ENCODE data around the gene SNRPE.

The SNRPE gene

DNA sequence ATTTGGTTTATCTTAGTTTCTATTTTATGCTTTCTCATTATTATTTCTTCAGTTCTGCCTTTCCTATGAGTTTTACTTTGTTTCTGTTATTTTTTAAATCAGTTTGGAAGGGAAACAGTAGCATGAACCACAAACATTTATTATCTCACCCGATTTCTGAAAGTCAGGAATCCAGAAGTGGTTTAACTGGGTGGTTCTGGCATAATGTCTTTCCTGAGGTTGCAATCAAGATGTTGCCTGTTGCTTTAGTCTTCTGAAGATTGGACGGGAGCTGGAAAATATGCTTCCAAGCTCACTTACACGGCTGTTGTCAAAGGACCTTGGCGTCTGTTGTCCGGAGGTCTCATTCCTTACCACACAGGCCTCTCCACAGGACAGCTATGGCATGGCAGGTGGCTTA is 50.4 kb downstream of the SNRPE start:
- H2AK5ac ChIP-seq (ENCODE audit: low read length), result no peak overlapping the region
- H3K23ac ChIP-seq (ENCODE audit: low read length), result no peak overlapping the region
- H3K18ac ChIP-seq (ENCODE audit: low read length), result no peak overlapping the region
- no peak overlapping the region for H2BK12ac ChIP-seq (ENCODE audit: low read length)
- H3K79me2 ChIP-seq (ENCODE audit: control insufficient read depth, insufficient read depth, low read length, poor library complexity), result no peaks in the 10 kb centered on the region
- WGBS (ENCODE audit: extremely low coverage, insufficient coverage, insufficient read length), result no CpG with 5 or more reads among the region's 5 CpGs
- H3K14ac ChIP-seq (ENCODE audit: low read length), result no peak overlapping the region
- H4K91ac ChIP-seq (ENCODE audit: low read depth, low read length), result no peak overlapping the region
- no peak overlapping the region for H2BK120ac ChIP-seq (ENCODE audit: insufficient read depth, low read length, poor library complexity)
- no peak overlapping the region for H3K4ac ChIP-seq (ENCODE audit: low read depth, low read length)
- H4K12ac ChIP-seq (ENCODE audit: low read depth, low read length), result no peak overlapping the region
- H4K8ac ChIP-seq (ENCODE audit: low read depth, low read length), result no peak overlapping the region
- H2AFZ ChIP-seq (ENCODE audit: insufficient read depth, low read length, poor library complexity), result no peak overlapping the region
- peaks cover 0 to 2% of the 10 kb centered on the region in 2 experiments for H3K4me1 ChIP-seq (ENCODE audit: control insufficient read depth in 1 of 2, insufficient read depth in 2 of 2, low read length in 2 of 2)
- no peak overlapping the region for H3K4me2 ChIP-seq (ENCODE audit: low read length)
- peaks cover 4% of the 10 kb centered on the region for H3K79me1 ChIP-seq (ENCODE audit: low read length)
- H3K27ac ChIP-seq (ENCODE audit: low read depth, low read length), result peak overlapping the region; percentile 7
- H3K27me3 ChIP-seq (ENCODE audit: insufficient read depth, low read length), result no peaks in the 10 kb centered on the region
- H3K36me3 ChIP-seq (ENCODE audit: control insufficient read depth in 1 of 2, insufficient read depth in 2 of 2, low read length in 2 of 2), result no peaks in the 10 kb centered on the region
- no peak overlapping the region for H3K4me3 ChIP-seq (ENCODE audit: low read depth, low read length)
- no peak overlapping the region for H2BK5ac ChIP-seq (ENCODE audit: low read depth, low read length, poor library complexity)
- H3K9me3 ChIP-seq (ENCODE audit: insufficient read depth, low read depth, low read length), result no peaks in the 10 kb centered on the region
- no peak overlapping the region for H3K9ac ChIP-seq (ENCODE audit: low read length)
- DNase-seq, result no peak

DNA sequence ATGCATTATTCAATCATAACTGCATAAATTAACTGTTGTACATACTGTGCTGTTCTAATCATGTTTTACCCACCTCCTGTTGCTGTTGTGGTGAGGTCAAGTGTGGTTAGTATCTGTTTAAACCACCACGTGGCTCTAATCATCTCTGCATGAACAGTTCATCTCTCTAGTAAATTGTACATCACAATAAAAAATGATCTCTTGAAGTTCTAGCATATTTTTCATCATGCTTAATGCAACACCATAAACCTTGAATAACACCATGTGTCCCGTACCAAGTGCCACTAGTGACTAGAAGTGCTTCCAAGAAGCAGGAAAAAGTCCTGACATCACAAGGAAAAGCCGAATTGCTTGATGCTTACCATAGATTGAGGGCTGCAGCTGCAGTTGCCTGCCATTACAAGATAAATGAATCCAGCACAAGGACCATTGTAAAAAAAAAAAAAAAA is 51.7 kb downstream of the SNRPE start:
- no peak overlapping the region for H4K12ac ChIP-seq (ENCODE audit: low read depth, low read length)
- no peaks in the 10 kb centered on the region for H3K79me2 ChIP-seq (ENCODE audit: control insufficient read depth, insufficient read depth, low read length, poor library complexity)
- no peak overlapping the region for H3K4me2 ChIP-seq (ENCODE audit: low read length)
- no peaks in the 10 kb centered on the region for H3K4me1 ChIP-seq (ENCODE audit: control insufficient read depth in 1 of 2, insufficient read depth in 2 of 2, low read length in 2 of 2)
- DNase-seq, result no peak
- H3K14ac ChIP-seq (ENCODE audit: low read length), result no peak overlapping the region
- no peaks in the 10 kb centered on the region for H3K9me3 ChIP-seq (ENCODE audit: insufficient read depth, low read depth, low read length)
- H3K36me3 ChIP-seq (ENCODE audit: control insufficient read depth in 1 of 2, insufficient read depth in 2 of 2, low read length in 2 of 2), result no peaks in the 10 kb centered on the region
- H2BK5ac ChIP-seq (ENCODE audit: low read depth, low read length, poor library complexity), result no peak overlapping the region
- H3K27me3 ChIP-seq (ENCODE audit: insufficient read depth, low read length), result no peaks in the 10 kb centered on the region
- H2BK12ac ChIP-seq (ENCODE audit: low read length), result no peak overlapping the region
- H2AK5ac ChIP-seq (ENCODE audit: low read length), result no peak overlapping the region
- H4K8ac ChIP-seq (ENCODE audit: low read depth, low read length), result no peak overlapping the region
- H3K18ac ChIP-seq (ENCODE audit: low read length), result no peak overlapping the region
- no peak overlapping the region for H3K27ac ChIP-seq (ENCODE audit: low read depth, low read length)
- no peak overlapping the region for H3K9ac ChIP-seq (ENCODE audit: low read length)
- no peak overlapping the region for H3K23ac ChIP-seq (ENCODE audit: low read length)
- H4K91ac ChIP-seq (ENCODE audit: low read depth, low read length), result no peak overlapping the region
- H3K79me1 ChIP-seq (ENCODE audit: low read length), result peaks cover 4% of the 10 kb centered on the region
- WGBS (ENCODE audit: extremely low coverage, insufficient coverage, insufficient read length), result no CpG with 5 or more reads among the region's 3 CpGs
- no peak overlapping the region for H3K4ac ChIP-seq (ENCODE audit: low read depth, low read length)
- H2AFZ ChIP-seq (ENCODE audit: insufficient read depth, low read length, poor library complexity), result no peak overlapping the region
- no peak overlapping the region for H2BK120ac ChIP-seq (ENCODE audit: insufficient read depth, low read length, poor library complexity)
- no peak overlapping the region for H3K4me3 ChIP-seq (ENCODE audit: low read depth, low read length)

GRCh38 chr1:203914292-203914691 is 52.9 kb downstream of the SNRPE start:
- peak overlapping the region; percentile 65 for H3K14ac ChIP-seq (ENCODE audit: low read length)
- no peak overlapping the region for H2AFZ ChIP-seq (ENCODE audit: insufficient read depth, low read length, poor library complexity)
- H3K4ac ChIP-seq (ENCODE audit: low read depth, low read length), result no peak overlapping the region
- H3K9me3 ChIP-seq (ENCODE audit: insufficient read depth, low read depth, low read length), result no peaks in the 10 kb centered on the region
- DNase-seq, result peak in 1 of 2 donors; percentile 55
- no peak overlapping the region for H3K4me2 ChIP-seq (ENCODE audit: low read length)
- no peak overlapping the region for H3K23ac ChIP-seq (ENCODE audit: low read length)
- peaks cover 4% of the 10 kb centered on the region for H3K79me1 ChIP-seq (ENCODE audit: low read length)
- H2BK5ac ChIP-seq (ENCODE audit: low read depth, low read length, poor library complexity), result peak overlapping the region; percentile 52
- H3K4me1 ChIP-seq (ENCODE audit: control insufficient read depth in 1 of 2, insufficient read depth in 2 of 2, low read length in 2 of 2), result no peaks in the 10 kb centered on the region
- H3K4me3 ChIP-seq (ENCODE audit: low read depth, low read length), result no peak overlapping the region
- H3K18ac ChIP-seq (ENCODE audit: low read length), result no peak overlapping the region
- H2BK120ac ChIP-seq (ENCODE audit: insufficient read depth, low read length, poor library complexity), result no peak overlapping the region
- H4K12ac ChIP-seq (ENCODE audit: low read depth, low read length), result no peak overlapping the region
- no CpG with 5 or more reads among the region's 3 CpGs for WGBS (ENCODE audit: extremely low coverage, insufficient coverage, insufficient read length)
- H3K27ac ChIP-seq (ENCODE audit: low read depth, low read length), result peak overlapping the region; percentile 44
- no peak overlapping the region for H4K8ac ChIP-seq (ENCODE audit: low read depth, low read length)
- H2AK5ac ChIP-seq (ENCODE audit: low read length), result no peak overlapping the region
- H3K27me3 ChIP-seq (ENCODE audit: insufficient read depth, low read length), result no peaks in the 10 kb centered on the region
- H2BK12ac ChIP-seq (ENCODE audit: low read length), result no peak overlapping the region
- no peak overlapping the region for H3K9ac ChIP-seq (ENCODE audit: low read length)
- no peaks in the 10 kb centered on the region for H3K79me2 ChIP-seq (ENCODE audit: control insufficient read depth, insufficient read depth, low read length, poor library complexity)
- H4K91ac ChIP-seq (ENCODE audit: low read depth, low read length), result peak overlapping the region; percentile 38
- no peaks in the 10 kb centered on the region for H3K36me3 ChIP-seq (ENCODE audit: control insufficient read depth in 1 of 2, insufficient read depth in 2 of 2, low read length in 2 of 2)

DNA sequence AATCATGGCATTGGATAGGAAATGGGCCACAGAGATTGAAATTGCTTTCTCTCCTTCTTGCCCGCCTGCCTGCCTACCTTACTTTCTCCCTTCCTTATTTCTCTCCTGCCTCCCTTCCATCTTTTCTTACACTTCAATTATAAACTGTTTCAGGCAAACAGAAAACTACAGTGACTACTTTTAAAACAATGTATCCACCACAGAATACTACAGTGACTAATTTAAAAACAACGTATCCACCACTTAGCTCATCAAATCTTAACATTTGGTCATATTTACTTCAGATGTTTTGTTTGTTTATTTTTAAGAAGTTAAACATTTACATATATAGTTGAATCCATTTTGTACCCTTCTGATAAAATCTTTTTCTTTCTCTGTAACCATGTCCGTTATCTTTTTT is 54.4 kb downstream of the SNRPE start:
- no peak overlapping the region for H3K27ac ChIP-seq (ENCODE audit: low read depth, low read length)
- no peak overlapping the region for H2BK5ac ChIP-seq (ENCODE audit: low read depth, low read length, poor library complexity)
- H3K23ac ChIP-seq (ENCODE audit: low read length), result no peak overlapping the region
- H3K18ac ChIP-seq (ENCODE audit: low read length), result no peak overlapping the region
- H4K12ac ChIP-seq (ENCODE audit: low read depth, low read length), result no peak overlapping the region
- H3K4me1 ChIP-seq (ENCODE audit: control insufficient read depth in 1 of 2, insufficient read depth in 2 of 2, low read length in 2 of 2), result no peaks in the 10 kb centered on the region
- H3K4ac ChIP-seq (ENCODE audit: low read depth, low read length), result no peak overlapping the region
- H3K9ac ChIP-seq (ENCODE audit: low read length), result no peak overlapping the region
- no peaks in the 10 kb centered on the region for H3K36me3 ChIP-seq (ENCODE audit: control insufficient read depth in 1 of 2, insufficient read depth in 2 of 2, low read length in 2 of 2)
- peaks cover 4% of the 10 kb centered on the region for H3K79me1 ChIP-seq (ENCODE audit: low read length)
- H2BK120ac ChIP-seq (ENCODE audit: insufficient read depth, low read length, poor library complexity), result no peak overlapping the region
- no peak overlapping the region for H3K4me2 ChIP-seq (ENCODE audit: low read length)
- H3K27me3 ChIP-seq (ENCODE audit: insufficient read depth, low read length), result no peaks in the 10 kb centered on the region
- H2AFZ ChIP-seq (ENCODE audit: insufficient read depth, low read length, poor library complexity), result no peak overlapping the region
- no peak overlapping the region for H4K8ac ChIP-seq (ENCODE audit: low read depth, low read length)
- H2BK12ac ChIP-seq (ENCODE audit: low read length), result no peak overlapping the region
- H3K4me3 ChIP-seq (ENCODE audit: low read depth, low read length), result no peak overlapping the region
- no peak overlapping the region for H2AK5ac ChIP-seq (ENCODE audit: low read length)
- no peaks in the 10 kb centered on the region for H3K9me3 ChIP-seq (ENCODE audit: insufficient read depth, low read depth, low read length)
- H4K91ac ChIP-seq (ENCODE audit: low read depth, low read length), result no peak overlapping the region
- no peak overlapping the region for H3K14ac ChIP-seq (ENCODE audit: low read length)
- WGBS (ENCODE audit: extremely low coverage, insufficient coverage, insufficient read length), result no CpG with 5 or more reads among the region's 3 CpGs
- H3K79me2 ChIP-seq (ENCODE audit: control insufficient read depth, insufficient read depth, low read length, poor library complexity), result no peaks in the 10 kb centered on the region
- DNase-seq, result peak in 1 of 2 donors; percentile 67

All from trophoblast cell (in vitro differentiated cells and primary cell).